NCI-H2107 (cell line): ENCODE measurements around the gene CREB5.
A peak's percentile ranks its signal among the peaks of the same experiment; 100 is the strongest.

ENCODE experiments used
- DNase-seq: peaks from one replicate; lab custom pipeline; 2025; lab: John Stamatoyannopoulos, UW

CREB5 gene

GRCh38 chr7:28684650-28685241 lies 272.4 kb downstream of the CREB5 start:
- DNase-seq: no peak

- DNase-seq: no peak
These were observed 272.9 kb downstream of the CREB5 start for GRCh38 chr7:28685242-28685643.

GRCh38 chr7:28685644-28686417 lies 273.5 kb downstream of the CREB5 start:
- DNase-seq: peak; percentile 80

- no peak for DNase-seq
These were observed 274.1 kb downstream of the CREB5 start for GRCh38 chr7:28686418-28686800.

GRCh38 chr7:28687537-28687936 lies 275.2 kb downstream of the CREB5 start:
- DNase-seq: no peak

GRCh38 chr7:28688174-28688573 lies 275.9 kb downstream of the CREB5 start:
- no peak for DNase-seq

GRCh38 chr7:28688651-28689050 lies 276.3 kb downstream of the CREB5 start:
- DNase-seq: no peak

GRCh38 chr7:28695300-28696295 lies 283.3 kb downstream of the CREB5 start:
- no peak for DNase-seq

GRCh38 chr7:28697913-28698563 lies 285.7 kb downstream of the CREB5 start:
- DNase-seq: no peak

GRCh38 chr7:28698840-28699239 lies 286.5 kb downstream of the CREB5 start:
- DNase-seq: no peak

- DNase-seq: no peak
These were observed 287.8 kb downstream of the CREB5 start for GRCh38 chr7:28700096-28700495.

GRCh38 chr7:28700790-28701203 lies 288.5 kb downstream of the CREB5 start:
- peak; percentile 57 for DNase-seq

GRCh38 chr7:28701731-28702130 lies 289.4 kb downstream of the CREB5 start:
- DNase-seq: no peak

- no peak for DNase-seq
These were observed 289.9 kb downstream of the CREB5 start for GRCh38 chr7:28702171-28702570.

GRCh38 chr7:28703037-28703765 lies 290.9 kb downstream of the CREB5 start:
- DNase-seq: no peak

GRCh38 chr7:28704706-28705105 lies 292.4 kb downstream of the CREB5 start:
- no peak for DNase-seq

- no peak for DNase-seq
These were observed 293.0 kb downstream of the CREB5 start for GRCh38 chr7:28705350-28705749.

- no peak for DNase-seq
These were observed 294.3 kb downstream of the CREB5 start for GRCh38 chr7:28706584-28706983.

- no peak for DNase-seq
These were observed 295.0 kb downstream of the CREB5 start for GRCh38 chr7:28707291-28707690.

GRCh38 chr7:28708033-28708951 lies 296.0 kb downstream of the CREB5 start:
- no peak for DNase-seq
